ENCODE measurements around the gene UGT2B15.
"Not testable (repeated sequence)": the region's sequence is repeated elsewhere in the genome, so short reads cannot be mapped to it uniquely, and the experiment has no call there.

UGT2B15 gene

DNA sequence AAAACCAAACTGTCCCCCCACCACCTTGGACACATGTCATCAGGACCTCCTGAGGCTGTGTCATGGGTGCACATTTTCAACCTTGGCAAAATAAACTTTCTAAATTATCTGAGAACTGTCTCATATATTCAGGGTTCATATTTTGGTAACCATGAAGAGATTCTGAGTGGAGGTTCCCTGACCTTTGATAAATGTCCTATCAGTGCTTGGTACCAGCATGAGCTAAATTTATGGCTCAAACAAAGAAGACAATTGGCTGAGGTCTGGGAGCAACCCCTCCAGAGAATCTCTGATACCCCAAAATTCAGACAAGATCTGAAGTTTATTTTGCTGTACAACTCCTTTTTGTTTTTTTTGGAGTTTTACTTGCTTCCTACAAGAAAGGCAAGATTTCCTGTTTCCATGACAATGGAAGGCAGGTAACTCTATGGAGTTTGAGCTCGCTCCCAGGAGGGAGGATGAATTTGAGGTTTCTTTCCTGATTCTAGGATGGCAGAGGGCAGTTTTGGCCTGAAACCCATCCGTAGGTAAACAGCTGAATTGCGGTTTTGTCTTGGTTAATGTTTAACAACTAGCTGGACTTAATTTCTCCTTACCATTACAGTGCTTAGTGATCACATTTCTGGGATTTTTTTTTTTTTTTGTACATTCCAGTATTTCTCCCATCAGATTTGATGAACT is 14.5 kb downstream of the UGT2B15 start:
- no peak for DNase-seq (ENCODE audit: low read depth)

DNA sequence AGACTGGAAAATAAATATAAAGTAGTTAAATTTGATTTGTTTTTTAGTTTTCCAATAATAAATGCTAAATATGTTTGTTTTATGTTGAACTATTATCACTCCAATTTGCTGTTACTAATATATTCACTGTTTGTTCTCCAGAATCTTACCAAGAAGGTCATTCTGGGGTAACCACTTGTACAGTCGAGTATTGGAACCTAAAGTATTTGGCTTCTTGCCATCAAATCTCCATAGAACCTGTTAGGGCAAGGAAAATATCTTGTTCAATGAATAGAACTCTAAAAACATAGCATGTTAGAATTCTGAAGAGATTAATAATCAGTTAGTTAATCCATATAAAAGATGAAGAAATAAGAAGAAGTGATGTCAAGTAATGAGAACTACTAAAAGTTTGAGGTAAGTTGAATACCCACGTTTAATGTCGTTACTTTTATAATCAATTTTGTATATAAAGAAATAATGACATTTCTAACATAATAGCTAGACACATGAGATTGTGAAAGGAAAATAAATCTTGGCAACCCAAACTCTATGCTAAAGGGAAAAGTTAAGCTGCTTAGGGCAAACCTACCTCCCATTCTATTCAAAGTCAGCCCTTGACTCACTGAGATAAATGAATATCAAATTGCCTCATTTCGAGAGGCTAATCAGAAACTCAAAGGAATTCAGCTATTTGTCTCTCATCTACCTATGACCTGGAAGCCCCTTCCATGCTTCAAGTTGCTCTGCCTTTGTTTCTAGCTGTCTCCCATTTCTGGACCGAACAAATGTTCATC is 15.3 kb downstream of the UGT2B15 start:
- no peak for DNase-seq (ENCODE audit: low read depth)

DNA sequence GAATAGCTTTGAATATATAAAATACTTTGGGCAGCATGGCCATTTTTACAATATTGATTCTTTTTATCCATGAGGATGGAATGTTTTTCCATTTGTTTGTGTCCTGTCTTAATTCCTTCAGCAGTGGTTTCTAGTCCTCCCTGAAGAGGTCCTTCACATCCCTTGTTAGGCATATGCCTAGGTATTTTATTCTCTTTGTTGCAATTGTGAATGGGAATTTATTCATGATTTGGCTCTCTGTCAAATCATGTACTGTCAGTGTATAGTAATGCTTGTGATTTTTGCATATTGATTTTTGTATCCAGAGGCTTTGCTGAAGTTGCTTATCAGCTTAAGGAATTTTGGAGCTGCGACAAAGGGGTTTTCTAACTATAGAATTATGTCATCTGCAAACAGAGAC is 18.5 kb downstream of the UGT2B15 start:
- no peak for DNase-seq (ENCODE audit: low read depth)

DNA sequence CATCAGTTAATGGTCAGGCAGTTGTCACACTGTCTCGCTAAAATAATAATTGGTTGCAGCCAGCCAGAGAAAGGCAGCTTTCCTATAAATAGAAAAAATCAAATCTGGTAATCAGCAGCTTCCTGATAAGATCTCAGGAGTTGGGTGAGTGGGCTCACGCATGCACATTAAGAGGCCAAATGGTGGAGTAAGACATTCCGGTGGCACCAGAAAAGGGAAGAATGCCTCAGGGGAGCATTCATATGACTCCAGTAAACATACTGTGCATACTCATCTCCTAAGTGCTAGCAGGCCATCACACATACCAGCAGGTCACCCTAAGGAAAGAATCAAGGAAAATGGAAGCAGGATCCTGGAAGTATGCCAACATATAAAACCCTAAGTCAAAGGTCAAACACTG is 40.1 kb downstream of the UGT2B15 start:
- no peak for DNase-seq (ENCODE audit: low read depth)

DNA sequence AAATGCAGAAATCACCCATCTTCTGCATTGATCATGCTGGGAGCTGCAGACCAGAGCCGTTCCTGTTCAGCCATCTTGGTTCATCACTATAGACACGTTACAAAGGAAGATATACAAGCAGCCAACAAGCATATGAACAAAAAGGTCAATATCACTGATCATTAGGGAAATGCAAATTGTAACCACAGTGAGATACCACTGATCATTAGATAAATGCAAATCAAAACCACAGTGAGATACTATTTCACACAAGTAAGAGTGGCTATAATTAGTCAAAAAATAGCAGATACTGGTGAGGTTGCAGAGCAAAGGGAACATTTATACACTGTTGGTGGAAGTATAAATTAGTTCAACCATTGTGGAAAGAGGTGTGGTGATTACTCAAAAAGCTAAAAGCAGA is 47.7 kb downstream of the UGT2B15 start:
- DNase-seq (ENCODE audit: low read depth) = not testable (repeated sequence)

DNA sequence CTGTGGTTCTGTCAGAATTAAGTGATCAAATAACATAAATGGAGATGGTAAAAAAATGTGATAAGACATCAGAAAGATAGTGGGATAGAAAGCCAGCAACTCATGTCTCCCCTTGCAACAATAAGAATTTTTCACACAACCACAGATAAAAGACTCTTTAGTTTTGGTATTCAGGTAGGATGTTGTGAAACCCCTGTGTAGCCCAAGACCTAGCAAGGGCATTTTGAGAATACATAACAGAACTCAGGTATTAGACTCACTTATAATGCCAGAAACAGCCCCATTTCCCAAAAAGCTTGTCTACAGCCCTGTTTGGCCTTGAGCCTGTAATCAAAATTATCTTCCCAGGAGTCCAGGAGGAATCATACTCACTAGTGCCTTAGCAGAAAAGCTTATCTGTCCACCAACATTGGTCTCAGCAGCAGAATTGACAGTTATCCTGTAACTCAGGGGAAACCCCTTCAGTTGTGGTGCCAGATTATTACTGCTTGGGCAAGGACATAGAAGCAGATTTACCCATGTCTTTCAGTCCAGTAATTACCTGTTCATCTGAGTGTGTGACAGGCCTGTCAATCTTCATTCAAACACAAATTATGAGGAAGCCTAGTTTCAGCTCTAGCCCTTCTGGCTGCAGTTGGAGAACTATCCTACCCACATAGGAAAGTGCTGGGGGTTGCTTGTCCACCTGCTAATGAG is 53.3 kb downstream of the UGT2B15 start:
- DNase-seq (ENCODE audit: low read depth) = no peak

DNA sequence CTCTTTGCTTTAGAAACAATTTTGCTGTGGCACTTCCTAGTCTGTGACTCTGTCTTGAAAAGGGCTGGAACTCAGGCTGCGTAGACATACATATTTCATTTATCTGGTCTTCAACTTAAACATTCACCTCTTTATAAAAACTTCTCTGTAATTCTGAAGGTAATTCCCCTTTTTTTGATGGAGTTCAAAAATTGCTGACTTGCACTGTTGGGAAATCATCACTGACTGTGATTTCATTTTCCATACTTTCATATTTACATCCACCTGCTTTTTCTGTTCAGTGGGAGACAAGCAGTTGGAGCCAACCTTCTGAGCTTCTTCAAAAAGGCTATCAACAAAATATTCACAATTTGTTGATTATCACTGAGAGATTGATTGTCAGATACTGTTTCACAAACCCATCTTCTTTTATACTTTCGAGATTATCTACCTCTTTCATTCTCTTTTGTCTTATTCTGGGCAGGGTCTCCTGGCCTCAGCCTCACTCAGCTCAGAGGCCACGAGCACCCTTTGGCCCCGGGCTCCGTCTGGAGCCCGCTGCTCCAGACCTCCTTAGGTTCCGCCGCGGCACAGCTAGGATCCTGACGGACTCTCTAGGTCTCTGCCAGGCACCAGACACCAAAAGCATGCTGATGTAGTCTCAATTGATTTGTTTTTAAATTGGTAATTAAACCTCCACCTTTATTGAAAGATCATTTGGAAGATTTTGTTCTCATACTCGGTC is 54.6 kb downstream of the UGT2B15 start:
- DNase-seq (ENCODE audit: low read depth) = no peak

DNA sequence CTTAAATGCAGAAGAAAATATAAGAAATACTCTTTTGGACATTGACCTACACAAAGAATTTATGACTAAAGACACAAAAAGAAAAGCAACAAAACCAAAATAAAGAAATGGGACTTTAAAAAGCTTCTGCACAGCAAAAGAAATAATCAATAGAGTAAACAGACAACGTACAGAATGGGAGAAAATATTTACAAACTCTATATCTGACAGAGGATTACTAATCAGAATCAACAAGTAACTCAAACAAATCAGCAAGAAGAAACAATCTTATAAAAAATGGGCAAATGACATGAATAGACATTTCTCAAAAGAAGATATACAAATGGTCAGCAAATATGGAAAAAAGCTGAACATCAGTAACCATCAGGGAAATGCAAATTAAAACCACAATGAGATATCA is 56.7 kb downstream of the UGT2B15 start:
- DNase-seq (ENCODE audit: low read depth) = no peak

DNA sequence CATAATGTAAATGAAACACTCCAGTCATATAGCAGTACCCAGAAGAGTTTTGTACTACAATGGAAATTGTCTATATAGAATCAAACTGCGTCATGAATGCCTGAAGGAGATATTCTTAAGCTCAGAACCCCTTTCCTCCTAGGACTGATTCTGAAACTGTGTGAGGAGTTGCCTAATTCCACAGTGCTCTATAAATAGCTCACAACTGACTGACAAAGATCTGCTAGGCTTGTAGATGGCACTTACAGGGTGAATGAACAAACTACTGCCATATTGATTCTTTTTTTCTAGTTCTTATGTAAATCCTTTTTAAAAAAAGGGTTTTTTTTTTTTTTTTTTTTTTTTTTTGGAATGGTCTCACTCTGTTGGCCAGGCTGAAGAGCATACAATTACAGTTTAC is 64.2 kb downstream of the UGT2B15 start:
- no peak for DNase-seq (ENCODE audit: low read depth)

DNA sequence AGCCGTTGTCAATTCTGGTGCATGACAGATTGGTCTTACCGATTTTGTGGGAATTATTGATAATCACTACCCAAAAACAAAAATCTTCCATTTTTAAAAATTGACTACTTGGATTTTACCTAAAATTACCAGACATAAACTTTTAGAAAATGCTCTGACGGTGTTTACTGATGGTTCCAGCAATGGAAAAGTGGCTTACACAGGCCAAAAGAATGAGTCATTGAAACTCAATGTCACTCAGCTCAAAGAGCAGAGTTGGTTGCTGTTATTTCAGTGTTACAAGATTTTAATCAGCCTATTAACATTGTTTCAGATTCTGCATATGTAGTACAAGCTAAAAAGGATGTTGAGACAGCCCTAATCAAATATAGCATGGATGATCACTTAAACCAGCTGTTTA is 71.3 kb downstream of the UGT2B15 start:
- DNase-seq (ENCODE audit: low read depth) = no peak

DNA sequence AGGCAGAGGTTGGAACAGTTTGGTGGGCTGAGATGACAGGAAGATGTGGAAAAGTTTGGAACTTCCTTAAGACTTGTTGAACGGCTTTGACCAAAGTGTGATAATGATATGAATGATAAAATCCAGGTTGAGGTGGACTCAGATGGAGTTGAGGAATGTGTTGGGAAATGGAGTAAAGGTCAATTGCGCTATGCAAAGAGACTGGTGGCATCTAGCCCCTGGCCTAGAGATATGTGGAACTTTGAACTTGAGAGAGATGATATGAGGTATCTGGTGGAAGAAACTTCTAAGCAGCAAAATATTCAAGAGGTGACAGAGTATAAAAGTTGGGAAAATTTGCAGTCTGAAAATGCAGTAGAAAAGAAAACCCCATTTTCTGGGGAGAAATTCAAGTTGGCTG is 73.0 kb downstream of the UGT2B15 start:
- DNase-seq (ENCODE audit: low read depth) = no peak

All from GM04503 (cell line).